H7 (cell line): Measurements from ENCODE around the gene TMEM231. TPM values are rescaled to one million over a fixed set of nuclear protein-coding genes. Genes with fewer than 3 reads are reported as not detected.
A peak's percentile ranks its signal among the peaks of the same experiment; 100 is the strongest.
"Not testable (repeated sequence)": the region's sequence is repeated elsewhere in the genome, so short reads cannot be mapped to it uniquely, and the experiment has no call there.

Source experiments
- DNase-seq: peaks from one replicate; pipeline ENCODE4 v3.0.0; 2012
- H3K27me3 ChIP-seq: 2 replicates; pipeline ENCODE4 v1.6.0; 2011; ENCODE audit warnings: mild to moderate bottlenecking, low read length; ENCODE audit not compliant: control insufficient read depth, insufficient read depth
- H3K36me3 ChIP-seq: replicated peaks from 2 replicates; pipeline ENCODE4 v1.5.1; 2011; ENCODE audit warnings: low read length; ENCODE audit not compliant: control insufficient read depth, insufficient read depth
- H3K4me3 ChIP-seq: 2 replicates; pipeline ENCODE4 v1.5.1; 2011; ENCODE audit warnings: low read depth, mild to moderate bottlenecking, control low read depth, low read length, moderate library complexity; ENCODE audit not compliant: insufficient read depth
- total RNA-seq: library from RNA; depleted of rRNA; stranded (reverse); fragments of >200 nt; shearing (Covaris generic); gene quantifications from 2 replicates; pipeline ENCODE4 v1.2.3, GENCODE V29; 2014

Gene TMEM231
- total RNA-seq, 1 experiment from 2014 or later: 11.3 TPM

- no peak overlapping the region for H3K4me3 ChIP-seq
- DNase-seq: no peak
- peaks cover 1% of the 10 kb centered on the region; the same call in 1 of the 2 replicates for H3K27me3 ChIP-seq
- no peaks in the 10 kb centered on the region for H3K36me3 ChIP-seq
Measured at GRCh38 chr16:75552951-75553350, 3.1 kb downstream of the TMEM231 start.

- peak; percentile 78 for DNase-seq
- H3K4me3 ChIP-seq: no peak overlapping the region
- H3K27me3 ChIP-seq: no peaks in the 10 kb centered on the region
- no peaks in the 10 kb centered on the region for H3K36me3 ChIP-seq
Measured at GRCh38 chr16:75550211-75550662, 5.8 kb downstream of the TMEM231 start.

- H3K4me3 ChIP-seq, DNase-seq, H3K27me3 ChIP-seq, H3K36me3 ChIP-seq: not testable (repeated sequence)
Measured at GRCh38 chr16:75548456-75548855, 7.6 kb downstream of the TMEM231 start.

- no peaks in the 10 kb centered on the region for H3K27me3 ChIP-seq
- no peak for DNase-seq
- no peak overlapping the region for H3K4me3 ChIP-seq
- no peaks in the 10 kb centered on the region; the same call in 1 of the 2 replicates for H3K36me3 ChIP-seq
Measured at GRCh38 chr16:75546293-75546692, 9.8 kb downstream of the TMEM231 start.

- not testable (repeated sequence) for H3K4me3 ChIP-seq, H3K27me3 ChIP-seq, DNase-seq, H3K36me3 ChIP-seq
Measured at GRCh38 chr16:75545879-75546278, 10.2 kb downstream of the TMEM231 start.

- not testable (repeated sequence) for H3K36me3 ChIP-seq, H3K27me3 ChIP-seq, DNase-seq, H3K4me3 ChIP-seq
Measured at GRCh38 chr16:75542462-75542861, 13.6 kb downstream of the TMEM231 start.

GRCh38 chr16:75541236-75541635 lies 14.8 kb downstream of the TMEM231 start:
- Histone ChIP-seq H3K4me3 (no peak overlapping the region), H3K36me3 (no peaks in the 10 kb centered on the region; the same call in 1 of the 2 replicates), H3K27me3 (no peaks in the 10 kb centered on the region)

GRCh38 chr16:75538882-75539565 lies 17.0 kb downstream of the TMEM231 start:
- not testable (repeated sequence) for H3K27me3 ChIP-seq, H3K36me3 ChIP-seq, DNase-seq, H3K4me3 ChIP-seq

More at GRCh38 chr16:75541236-75541635, 14.8 kb downstream of the TMEM231 start:
- no peak for DNase-seq

- no peak for DNase-seq
- no peaks in the 10 kb centered on the region for H3K36me3 ChIP-seq
- no peak overlapping the region for H3K4me3 ChIP-seq
- no peaks in the 10 kb centered on the region for H3K27me3 ChIP-seq
Measured at GRCh38 chr16:75537776-75538175, 18.3 kb downstream of the TMEM231 start.

- no peak for DNase-seq
- no peaks in the 10 kb centered on the region for H3K36me3 ChIP-seq
- H3K27me3 ChIP-seq: no peaks in the 10 kb centered on the region
- H3K4me3 ChIP-seq: no peak within 1 kb of the TSS
Measured at GRCh38 chr16:75535901-75536300, 20.2 kb downstream of the TMEM231 start, which contains the start of gene CHST5. CHST5 (minus strand) TSS chr16:75536108; CDS start chr16:75530384, 5,724 bp downstream.

GRCh38 chr16:75535211-75535843 lies 20.7 kb downstream of the TMEM231 start:
- Histone ChIP-seq H3K27me3 (no peaks in the 10 kb centered on the region), H3K36me3 (no peaks in the 10 kb centered on the region), H3K4me3 (no peak overlapping the region)
- peak; percentile 52 for DNase-seq

GRCh38 chr16:75534560-75535205 lies 21.4 kb downstream of the TMEM231 start:
- Histone ChIP-seq H3K4me3 (no peak overlapping the region), H3K27me3 (no peaks in the 10 kb centered on the region), H3K36me3 (no peaks in the 10 kb centered on the region)
- peak; percentile 44 for DNase-seq

GRCh38 chr16:75532791-75533190 lies 23.3 kb downstream of the TMEM231 start:
- H3K4me3 ChIP-seq: no peak overlapping the region
- no peaks in the 10 kb centered on the region for H3K27me3 ChIP-seq
- no peaks in the 10 kb centered on the region for H3K36me3 ChIP-seq
- DNase-seq: no peak

- no peaks in the 10 kb centered on the region for H3K36me3 ChIP-seq
- no peaks in the 10 kb centered on the region for H3K27me3 ChIP-seq
- no peak overlapping the region for H3K4me3 ChIP-seq
- DNase-seq: no peak
Measured at GRCh38 chr16:75532142-75532765, 23.8 kb downstream of the TMEM231 start.
